ENCODE data around the gene TSR3.

- no peak for TF ChIP-seq CTCF (IDR thresholded peaks at IDR 0.05)
- no peak for TF ChIP-seq POLR2AphosphoS5 (IDR thresholded peaks at IDR 0.05)
- no peak for TF ChIP-seq EP300 (IDR thresholded peaks at IDR 0.05)
Measured at GRCh38 chr16:1306334-1306733, 45.3 kb downstream of the TSR3 start.
